Thoracic aorta (tissue), 2 donors: Measurements from ENCODE around the gene KCNIP1. TPM values are rescaled to one million over a fixed set of nuclear protein-coding genes. Genes with fewer than 3 reads are reported as not detected.

ENCODE experiments used
- ATAC-seq: fragments of 150-250 bp; one replicate; pipeline ENCODE4 v1.8.0; 2017; ENCODE audit warnings: low read depth; ENCODE audit not compliant: insufficient number of reproducible peaks, low FRiP score
- DNase-seq: peaks from one replicate; pipeline ENCODE4 v3.0.0-alpha.2; 2020; ENCODE audit warnings: low spot score
- H3K27ac ChIP-seq, 2 donors: fragments of 200-600 bp; sonication (generic); 1 replicate in 1 of 2; 2 replicates in 1 of 2; pipeline ENCODE4 v1.5.1; 2016; ENCODE audit warnings: mild to moderate bottlenecking in 2 of 2, moderate library complexity in 2 of 2
- H3K27me3 ChIP-seq: fragments of 200-600 bp; sonication (generic); replicated peaks from 2 replicates; pipeline ENCODE4 v1.6.0; 2016; ENCODE audit warnings: mild to moderate bottlenecking; ENCODE audit not compliant: insufficient read depth
- H3K36me3 ChIP-seq: fragments of 200-600 bp; sonication (generic); one replicate; pipeline ENCODE4 v1.5.1; 2016
- H3K4me1 ChIP-seq, 2 donors: fragments of 200-600 bp; sonication (generic); 1 replicate in 1 of 2; 2 replicates in 1 of 2; pipeline versions ENCODE4 v1.5.1 to v1.6.0; 2016; ENCODE audit warnings: low read depth in 2 of 2, mild to moderate bottlenecking in 1 of 2; ENCODE audit not compliant: control insufficient read depth in 1 of 2
- H3K4me3 ChIP-seq: fragments of 200-600 bp; sonication (generic); 2 replicates; pipeline ENCODE4 v1.5.1; 2016; ENCODE audit warnings: mild to moderate bottlenecking
- H3K9me3 ChIP-seq: fragments of 200-600 bp; sonication (generic); 2 replicates; pipeline ENCODE4 v1.5.1; 2016
- CTCF ChIP-seq: fragments of 200-600 bp; sonication (generic); IDR thresholded peaks from one replicate; pipeline ENCODE4 v1.5.1; 2019; ENCODE audit warnings: antibody characterized with exemption
- total RNA-seq, 2 donors: library from RNA; depleted of rRNA; stranded (reverse); fragments of >200 nt; gene quantifications; one replicate each; pipeline versions ENCODE4 v1.1.0 to v1.2.3, GENCODE V29; 2016

Gene KCNIP1
- total RNA-seq, 2 donors from 2014 or later, result not detected

DNA sequence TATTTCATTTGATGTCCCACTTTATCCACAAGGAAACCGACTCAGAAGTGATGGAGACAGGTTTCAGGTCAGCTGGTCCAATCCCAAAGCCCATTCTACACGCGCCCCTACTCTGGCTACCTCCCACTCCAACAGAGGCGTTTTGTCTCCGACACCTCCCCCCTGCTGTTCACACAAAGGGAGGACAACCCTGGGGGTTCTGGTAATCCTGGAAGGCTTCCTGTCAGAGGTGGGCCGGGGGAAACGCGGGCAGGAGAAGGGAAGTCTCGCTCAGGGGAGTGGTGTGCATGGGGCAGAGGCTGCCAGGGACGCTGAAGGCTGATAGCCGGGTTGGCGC lies 240.0 kb downstream of the KCNIP1 start:
- peaks cover 11 to 13% of the 10 kb centered on the region in 2 donors for H3K4me1 ChIP-seq
- no peaks in the 10 kb centered on the region for H3K9me3 ChIP-seq
- no peak for ATAC-seq
- DNase-seq, result no peak
- no peaks in the 10 kb centered on the region for H3K36me3 ChIP-seq
- no peak for TF ChIP-seq CTCF
- no peak overlapping the region for H3K27ac ChIP-seq
- no peak overlapping the region for H3K4me3 ChIP-seq
- no peaks in the 10 kb centered on the region for H3K27me3 ChIP-seq

- ATAC-seq (no peak), DNase-seq (no peak)
- H3K4me1 ChIP-seq, result peaks cover 11 to 13% of the 10 kb centered on the region in 2 donors
- no peaks in the 10 kb centered on the region for H3K36me3 ChIP-seq
- no peak overlapping the region for H3K4me3 ChIP-seq
- TF ChIP-seq CTCF, result no peak
- no peaks in the 10 kb centered on the region for H3K27me3 ChIP-seq
- no peak overlapping the region for H3K27ac ChIP-seq
- no peaks in the 10 kb centered on the region for H3K9me3 ChIP-seq
Measured at GRCh38 chr5:170745481-170746071, 241.8 kb downstream of the KCNIP1 start.

DNA sequence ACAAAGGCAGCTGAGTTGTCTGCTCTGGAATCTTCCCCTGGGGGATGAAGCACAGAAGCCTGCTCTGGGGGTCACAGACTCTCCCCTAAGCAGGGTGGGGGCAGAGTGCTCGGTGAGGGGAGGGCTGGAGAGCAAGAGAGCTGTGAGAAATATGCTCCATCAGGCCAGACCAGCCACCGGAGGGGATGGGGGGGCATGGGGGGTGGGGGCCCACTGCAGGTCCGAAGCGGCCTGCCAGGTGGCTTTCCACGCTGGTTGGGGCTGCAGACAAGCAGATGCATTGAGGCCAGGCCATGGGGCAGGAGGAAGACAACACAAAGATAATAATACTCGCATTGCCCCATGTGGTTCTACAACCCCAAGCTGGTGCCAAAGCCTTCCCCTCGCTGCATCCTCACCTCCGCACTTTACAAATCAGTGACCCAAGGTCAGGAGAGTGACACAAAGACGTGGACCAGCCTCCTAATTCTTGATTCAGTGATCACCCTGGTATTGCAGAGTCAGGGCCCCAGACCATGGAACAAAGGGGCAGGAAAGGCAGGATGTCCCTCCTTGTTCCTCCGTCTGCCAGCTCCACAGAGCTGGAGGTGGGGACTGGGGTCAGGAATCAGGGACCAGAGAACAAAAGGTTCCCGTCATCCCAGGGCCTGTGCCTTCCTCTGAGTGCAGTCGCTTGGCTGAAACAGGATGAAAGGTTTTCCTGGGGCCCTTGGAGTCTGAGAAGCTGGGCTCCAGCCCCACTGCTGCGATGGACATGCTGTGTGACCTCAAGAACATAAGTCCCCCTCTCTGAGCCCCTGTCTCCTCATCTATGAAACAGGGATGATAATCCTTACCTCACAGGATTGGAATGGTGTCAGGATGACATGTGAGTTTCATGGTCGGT lies 242.5 kb downstream of the KCNIP1 start:
- H3K4me1 ChIP-seq, result peaks cover 11 to 13% of the 10 kb centered on the region in 2 donors
- H3K36me3 ChIP-seq, result no peaks in the 10 kb centered on the region
- no peak overlapping the region for H3K27ac ChIP-seq
- no peak overlapping the region for H3K4me3 ChIP-seq
- TF ChIP-seq CTCF, result no peak
- no peaks in the 10 kb centered on the region for H3K27me3 ChIP-seq
- no peak for DNase-seq
- no peak for ATAC-seq
- no peaks in the 10 kb centered on the region for H3K9me3 ChIP-seq

DNA sequence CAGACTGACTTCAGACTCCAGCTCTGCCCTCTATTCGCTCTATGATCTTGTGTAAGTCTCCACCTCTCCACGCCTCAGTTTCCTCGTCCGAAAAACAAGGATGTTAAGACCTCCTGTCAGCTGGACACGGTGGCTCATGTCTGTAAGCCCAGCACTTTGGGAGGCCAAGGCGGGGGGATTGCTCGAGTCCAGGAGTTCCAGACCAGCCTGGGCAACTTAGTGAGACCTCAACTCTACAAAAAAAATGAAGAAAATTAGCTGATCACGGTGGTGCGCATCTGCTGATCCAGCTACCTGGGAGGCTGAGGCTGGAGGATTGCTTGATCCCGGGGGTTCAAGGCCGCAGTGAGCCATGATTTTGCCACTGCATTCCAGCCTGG lies 243.1 kb downstream of the KCNIP1 start:
- DNase-seq (no peak), ATAC-seq (no peak)
- no peaks in the 10 kb centered on the region for H3K36me3 ChIP-seq
- no peak overlapping the region for H3K4me3 ChIP-seq
- no peak for TF ChIP-seq CTCF
- H3K27me3 ChIP-seq, result no peaks in the 10 kb centered on the region
- H3K4me1 ChIP-seq, result peaks cover 11 to 13% of the 10 kb centered on the region in 2 donors
- no peak overlapping the region for H3K27ac ChIP-seq
- no peaks in the 10 kb centered on the region for H3K9me3 ChIP-seq

DNA sequence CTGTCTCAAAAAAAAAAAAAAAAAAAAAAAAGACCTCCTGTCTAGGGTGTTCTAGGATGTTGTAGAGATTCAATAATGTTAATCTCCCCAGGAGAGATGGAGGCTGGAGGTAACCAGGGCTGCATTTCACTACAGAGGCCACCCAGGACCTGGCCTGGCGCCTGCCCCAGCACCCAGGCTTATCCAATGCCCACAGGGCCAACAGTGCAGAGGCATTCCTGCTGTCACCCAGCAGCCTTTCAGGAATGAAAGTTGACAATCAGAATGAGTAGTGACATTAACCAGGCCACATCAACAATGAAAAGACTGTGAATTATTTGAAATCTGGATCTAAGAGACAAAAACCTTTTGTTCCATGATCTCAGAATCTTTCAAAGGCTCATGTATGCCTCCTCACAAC lies 243.5 kb downstream of the KCNIP1 start:
- no peaks in the 10 kb centered on the region for H3K27me3 ChIP-seq
- no peak for TF ChIP-seq CTCF
- DNase-seq, result no peak
- no peaks in the 10 kb centered on the region for H3K36me3 ChIP-seq
- H3K4me3 ChIP-seq, result no peak overlapping the region
- H3K9me3 ChIP-seq, result no peaks in the 10 kb centered on the region
- no peak for ATAC-seq
- H3K4me1 ChIP-seq, result peaks cover 11 to 13% of the 10 kb centered on the region in 2 donors
- H3K27ac ChIP-seq, result no peak overlapping the region
